Activated CD4-positive, alpha-beta T cell treated with anti-CD3 and anti-CD28 coated beads, Interleukin-2, amount 50 U/mL, for 24 hours (primary cell): ENCODE measurements around the gene MEGF11.

ENCODE experiments used
- DNase-seq, 2 donors: peaks; one replicate each; pipeline ENCODE4 v3.0.0-alpha.2; 2020; ENCODE audit warnings: low read depth in 1 of 2, low spot score in 1 of 2

The MEGF11 gene

GRCh38 chr15:66036859-66037258, 216.7 kb downstream of the MEGF11 start:
- DNase-seq = no peak

GRCh38 chr15:66035901-66036300, 217.6 kb downstream of the MEGF11 start:
- no peak for DNase-seq

- DNase-seq = no peak
These were observed 220.4 kb downstream of the MEGF11 start for GRCh38 chr15:66033143-66033542.

GRCh38 chr15:66032006-66032405, 221.5 kb downstream of the MEGF11 start:
- DNase-seq = no peak

- DNase-seq = no peak
These were observed 222.9 kb downstream of the MEGF11 start for GRCh38 chr15:66030650-66031049.

- DNase-seq = no peak
These were observed 223.9 kb downstream of the MEGF11 start for GRCh38 chr15:66029650-66030049.

GRCh38 chr15:66027268-66027805, 226.2 kb downstream of the MEGF11 start:
- no peak for DNase-seq

GRCh38 chr15:66025972-66026371, 227.6 kb downstream of the MEGF11 start:
- no peak for DNase-seq

- DNase-seq = no peak
These were observed 228.5 kb downstream of the MEGF11 start for GRCh38 chr15:66025015-66025452.

GRCh38 chr15:66024116-66024515, 229.4 kb downstream of the MEGF11 start:
- DNase-seq = no peak

- no peak for DNase-seq
These were observed 230.1 kb downstream of the MEGF11 start for GRCh38 chr15:66023311-66023972.

GRCh38 chr15:66022163-66022525, 231.4 kb downstream of the MEGF11 start:
- no peak for DNase-seq

- DNase-seq = no peak
These were observed 231.9 kb downstream of the MEGF11 start for GRCh38 chr15:66021496-66022162.

GRCh38 chr15:66019826-66020398, 233.6 kb downstream of the MEGF11 start:
- no peak for DNase-seq

GRCh38 chr15:66019368-66019767, 234.2 kb downstream of the MEGF11 start:
- no peak for DNase-seq

- no peak for DNase-seq
These were observed 235.1 kb downstream of the MEGF11 start for GRCh38 chr15:66018488-66018797.

- DNase-seq = no peak
These were observed 235.6 kb downstream of the MEGF11 start for GRCh38 chr15:66017792-66018487.

- no peak for DNase-seq
These were observed 236.6 kb downstream of the MEGF11 start for GRCh38 chr15:66017000-66017399.

GRCh38 chr15:66016199-66016598, 237.4 kb downstream of the MEGF11 start:
- no peak for DNase-seq

GRCh38 chr15:66014635-66015182, 238.8 kb downstream of the MEGF11 start:
- no peak for DNase-seq

- no peak for DNase-seq
These were observed 239.5 kb downstream of the MEGF11 start for GRCh38 chr15:66014022-66014421.
